ENCODE data around the gene TAGLN2. TPM values are rescaled to one million over a fixed set of nuclear protein-coding genes. Genes with fewer than 3 reads are reported as not detected.

The TAGLN2 gene
- total and polyA plus RNA-seq, 4 donors, result 483 to 788 (median 749) TPM

DNA sequence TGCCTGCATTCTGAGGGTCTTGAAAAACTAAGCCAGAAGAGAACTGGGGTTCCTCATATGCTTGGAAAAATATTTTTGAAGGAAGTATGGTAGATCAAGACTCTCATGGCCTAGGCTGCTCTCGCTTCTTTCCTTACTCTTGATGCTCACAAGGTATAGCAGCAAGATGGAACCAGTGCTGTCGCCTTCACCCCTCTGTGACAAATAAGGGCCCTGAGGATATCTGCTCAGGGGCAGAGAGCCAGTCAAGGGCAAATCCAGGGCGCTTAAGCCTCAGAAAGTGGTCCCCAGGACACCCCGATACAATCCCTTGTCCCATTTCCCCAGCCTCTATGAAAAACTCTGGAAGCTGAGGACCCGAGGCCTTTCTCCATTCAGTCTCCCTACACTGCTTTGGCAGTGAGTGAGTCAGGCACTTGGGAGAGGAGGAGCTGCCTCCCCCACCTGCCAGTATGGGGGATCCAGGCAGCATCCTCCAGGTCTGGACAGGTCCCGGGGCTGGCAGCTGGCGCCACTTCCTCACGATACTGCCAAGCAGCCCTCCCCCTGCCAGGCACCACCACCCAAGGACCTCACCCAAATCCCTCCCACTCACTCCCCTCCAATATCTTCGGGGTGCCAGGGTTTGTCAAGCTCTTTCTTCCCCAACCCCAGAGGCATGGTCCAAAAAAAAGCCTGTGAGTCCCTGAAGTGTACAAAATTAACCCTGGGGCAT lies 18.8 kb upstream of the TAGLN2 start:
- Histone ChIP-seq H3K9ac (ENCODE audit: insufficient read depth in 1 of 2, low read length in 2 of 2) (no peak overlapping the region), H3K4me3 (no peak overlapping the region), H3K36me3 (ENCODE audit: control insufficient read depth in 4 of 4, insufficient read depth in 4 of 4, low read length in 4 of 4) (no peaks in the 10 kb centered on the region), H3K27ac (ENCODE audit: low read depth in 1 of 2, low read length in 1 of 2) (no peak overlapping the region), H3K4me1 (ENCODE audit: control insufficient read depth in 5 of 5, insufficient read depth in 5 of 5, low read length in 5 of 5) (peaks cover 0 to 22% (median 8%) of the 10 kb centered on the region in 5 donors), H3K9me3 (ENCODE audit: control insufficient read depth in 4 of 4, insufficient read depth in 3 of 4, low read length in 3 of 4) (no peaks in the 10 kb centered on the region), H3K27me3 (ENCODE audit: control insufficient read depth in 3 of 3, insufficient read depth in 3 of 3, low read length in 2 of 3) (no peaks in the 10 kb centered on the region)
- peak in 1 of 3 donors; percentile 10 for DNase-seq
- WGBS, 2 donors, result 73 to 79% methylated on average over 9 of the region's 9 CpGs
- TF ChIP-seq, protein P1, sequence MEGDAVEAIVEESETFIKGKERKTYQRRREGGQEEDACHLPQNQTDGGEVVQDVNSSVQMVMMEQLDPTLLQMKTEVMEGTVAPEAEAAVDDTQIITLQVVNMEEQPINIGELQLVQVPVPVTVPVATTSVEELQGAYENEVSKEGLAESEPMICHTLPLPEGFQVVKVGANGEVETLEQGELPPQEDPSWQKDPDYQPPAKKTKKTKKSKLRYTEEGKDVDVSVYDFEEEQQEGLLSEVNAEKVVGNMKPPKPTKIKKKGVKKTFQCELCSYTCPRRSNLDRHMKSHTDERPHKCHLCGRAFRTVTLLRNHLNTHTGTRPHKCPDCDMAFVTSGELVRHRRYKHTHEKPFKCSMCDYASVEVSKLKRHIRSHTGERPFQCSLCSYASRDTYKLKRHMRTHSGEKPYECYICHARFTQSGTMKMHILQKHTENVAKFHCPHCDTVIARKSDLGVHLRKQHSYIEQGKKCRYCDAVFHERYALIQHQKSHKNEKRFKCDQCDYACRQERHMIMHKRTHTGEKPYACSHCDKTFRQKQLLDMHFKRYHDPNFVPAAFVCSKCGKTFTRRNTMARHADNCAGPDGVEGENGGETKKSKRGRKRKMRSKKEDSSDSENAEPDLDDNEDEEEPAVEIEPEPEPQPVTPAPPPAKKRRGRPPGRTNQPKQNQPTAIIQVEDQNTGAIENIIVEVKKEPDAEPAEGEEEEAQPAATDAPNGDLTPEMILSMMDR (IDR thresholded peaks at IDR 0.05; ENCODE audit: control extremely low read depth, extremely low read depth), result no peak
- ATAC-seq (ENCODE audit: insufficient read depth, low FRiP score), result no peak

DNA sequence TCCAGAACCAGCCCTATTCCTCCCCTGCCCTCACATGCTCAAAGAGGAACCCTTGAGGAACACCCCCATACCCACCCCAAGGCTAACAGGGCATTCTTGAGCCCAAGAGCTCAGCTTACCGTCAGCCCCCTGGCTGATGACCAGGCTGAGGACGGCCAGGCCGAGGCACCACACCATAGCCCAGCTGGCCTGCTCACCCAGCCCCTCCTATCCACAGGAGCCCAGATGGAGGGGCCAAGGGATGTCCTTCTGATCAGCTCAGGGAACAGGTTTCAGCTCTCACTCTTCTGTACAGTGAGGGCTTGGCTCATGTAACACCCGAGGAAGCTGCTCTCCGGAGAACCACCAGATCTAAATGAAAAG lies 18.0 kb upstream of the TAGLN2 start:
- TF ChIP-seq, protein P1 (IDR thresholded peaks at IDR 0.05; ENCODE audit: control extremely low read depth, extremely low read depth), result no peak
- 81 to 96% methylated on average over 5 of the region's 5 CpGs for WGBS, 2 donors
- H3K9me3 ChIP-seq (ENCODE audit: control insufficient read depth in 4 of 4, insufficient read depth in 3 of 4, low read length in 3 of 4), result no peaks in the 10 kb centered on the region
- H3K4me3 ChIP-seq, result no peak overlapping the region
- ATAC-seq (ENCODE audit: insufficient read depth, low FRiP score) (no peak), DNase-seq (no peak)
- H3K4me1 ChIP-seq (ENCODE audit: control insufficient read depth in 5 of 5, insufficient read depth in 5 of 5, low read length in 5 of 5), result peaks cover 0 to 22% (median 8%) of the 10 kb centered on the region in 5 donors
- no peaks in the 10 kb centered on the region for H3K27me3 ChIP-seq (ENCODE audit: control insufficient read depth in 3 of 3, insufficient read depth in 3 of 3, low read length in 2 of 3)
- H3K27ac ChIP-seq (ENCODE audit: low read depth in 1 of 2, low read length in 1 of 2), result no peak overlapping the region
- no peak overlapping the region for H3K9ac ChIP-seq (ENCODE audit: insufficient read depth in 1 of 2, low read length in 2 of 2)
- H3K36me3 ChIP-seq (ENCODE audit: control insufficient read depth in 4 of 4, insufficient read depth in 4 of 4, low read length in 4 of 4), result no peaks in the 10 kb centered on the region

DNA sequence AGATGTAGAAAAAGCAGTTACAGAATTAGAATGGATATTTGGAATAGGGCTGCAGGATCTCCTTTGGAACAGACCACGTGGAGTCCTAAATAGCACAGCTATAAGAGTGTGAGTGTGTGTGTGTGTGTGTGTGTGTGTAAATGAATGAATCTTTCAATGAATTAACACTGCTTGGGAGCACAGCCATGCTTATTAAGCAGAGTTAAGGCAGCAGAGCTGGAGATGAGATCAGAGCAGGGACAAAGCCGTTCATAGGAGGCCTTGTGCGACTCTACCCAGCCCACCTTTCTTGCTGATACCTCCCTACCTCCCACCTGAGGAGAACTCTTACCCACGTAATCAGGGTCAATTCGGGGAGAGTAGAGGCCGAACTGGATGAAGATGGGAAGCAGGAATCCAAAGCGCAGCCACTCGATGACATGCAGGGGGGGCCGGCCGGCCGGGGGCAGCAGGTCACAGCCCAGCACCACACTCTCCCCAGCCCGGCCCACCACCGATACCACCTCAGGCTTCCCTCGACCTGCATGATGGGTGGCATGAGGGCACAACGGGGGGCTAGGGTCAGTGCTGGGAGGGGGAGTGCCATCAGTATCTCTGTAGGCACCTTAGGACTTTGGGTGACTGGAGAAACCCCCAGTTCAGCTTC lies 17.4 kb upstream of the TAGLN2 start:
- Histone ChIP-seq H3K9ac (ENCODE audit: insufficient read depth in 1 of 2, low read length in 2 of 2) (no peak overlapping the region), H3K9me3 (ENCODE audit: control insufficient read depth in 4 of 4, insufficient read depth in 3 of 4, low read length in 3 of 4) (no peaks in the 10 kb centered on the region), H3K27me3 (ENCODE audit: control insufficient read depth in 3 of 3, insufficient read depth in 3 of 3, low read length in 2 of 3) (no peaks in the 10 kb centered on the region), H3K27ac (ENCODE audit: low read depth in 1 of 2, low read length in 1 of 2) (no peak overlapping the region), H3K36me3 (ENCODE audit: control insufficient read depth in 4 of 4, insufficient read depth in 4 of 4, low read length in 4 of 4) (no peaks in the 10 kb centered on the region), H3K4me1 (ENCODE audit: control insufficient read depth in 5 of 5, insufficient read depth in 5 of 5, low read length in 5 of 5) (peaks cover 0 to 24% (median 8%) of the 10 kb centered on the region in 5 donors), H3K4me3 (no peak overlapping the region)
- TF ChIP-seq, protein P1 (IDR thresholded peaks at IDR 0.05; ENCODE audit: control extremely low read depth, extremely low read depth), result no peak
- ATAC-seq (ENCODE audit: insufficient read depth, low FRiP score), result no peak
- DNase-seq, result no peak
- WGBS, 2 donors, result 88 to 95% methylated on average over 15 of the region's 15 CpGs
